Activated CD4-positive, alpha-beta memory T cell treated with anti-CD3 and anti-CD28 coated beads for 36 hours (primary cell): Measurements from ENCODE around the gene RBPJL. TPM values are rescaled to one million over a fixed set of nuclear protein-coding genes. Genes with fewer than 3 reads are reported as not detected.

Source experiments
- CTCF ChIA-PET: fragments of 350-600 bp; sonication (Branson Sonifier 250); formaldehyde crosslinking; loops from one replicate; lab custom pipeline; 2021; ENCODE audit warnings: antibody characterized with exemption, inconsistent platforms; lab: Charles Lee
- POLR2A ChIA-PET: fragments of 350-600 bp; sonication (Branson Sonifier 250); formaldehyde crosslinking; loops from one replicate; lab custom pipeline; 2021; ENCODE audit warnings: antibody characterized with exemption; lab: Charles Lee
- DNase-seq: peaks from one replicate; pipeline ENCODE4 v3.0.0-alpha.2; 2020
- H3K27ac Mint-ChIP-seq: one replicate; pipeline ENCODE4 v1.8.0; 2021; ENCODE audit warnings: mixed read lengths
- H3K27me3 Mint-ChIP-seq: one replicate; pipeline ENCODE4 v1.8.0; 2021; ENCODE audit warnings: mixed read lengths
- H3K36me3 Mint-ChIP-seq: one replicate; pipeline ENCODE4 v1.8.0; 2021; ENCODE audit warnings: mixed read lengths
- H3K4me1 Mint-ChIP-seq: one replicate; pipeline ENCODE4 v1.8.0; 2021; ENCODE audit warnings: low read depth, mixed read lengths
- H3K4me3 Mint-ChIP-seq: one replicate; pipeline ENCODE4 v1.8.0; 2021; ENCODE audit warnings: mild to moderate bottlenecking, mixed read lengths
- H3K9me3 Mint-ChIP-seq: one replicate; pipeline ENCODE4 v1.8.0; 2021; ENCODE audit warnings: mixed read lengths
- intact Hi-C: fragments of 100-400 bp; cut with micrococcal nuclease; formaldehyde crosslinking; loops from one replicate; pipeline ENCODE4 v1.15.1; 2023
- total RNA-seq, 2 experiments: library from RNA; stranded (reverse); gene quantifications; one replicate each; pipeline ENCODE4 v1.2.3, GENCODE V29; 2021

RBPJL gene
- total RNA-seq, 2 experiments from 2014 or later: not detected

- ChIA-PET POLR2A (no interaction called here), CTCF (interaction anchor here (0.6 to 21.4 kb wide), 2 partner anchors 70 to 144 kb away, joined by 3 to 503 read pairs; no protein-coding TSS in a partner anchor)
- Mint-ChIP-seq H3K27ac (peak overlapping the region; percentile 24), H3K4me1 (peaks cover 50% of the 10 kb centered on the region), H3K36me3 (peaks cover 17% of the 10 kb centered on the region), H3K9me3 (no peaks in the 10 kb centered on the region), H3K27me3 (no peaks in the 10 kb centered on the region), H3K4me3 (no peak overlapping the region)
- no peak for DNase-seq
- intact Hi-C loops: no loop called here
Observed at GRCh38 chr20:45366631-45367030, 60.0 kb downstream of the RBPJL start.

GRCh38 chr20:45367126-45367525, 60.5 kb downstream of the RBPJL start:
- no peaks in the 10 kb centered on the region for H3K9me3 Mint-ChIP-seq

More at GRCh38 chr20:45367126-45367525, 60.5 kb downstream of the RBPJL start:
- H3K4me1 Mint-ChIP-seq: peaks cover 52% of the 10 kb centered on the region
- H3K36me3 Mint-ChIP-seq: peaks cover 17% of the 10 kb centered on the region
- intact Hi-C loops: no loop called here
- H3K4me3 Mint-ChIP-seq: no peak overlapping the region
- H3K27me3 Mint-ChIP-seq: no peaks in the 10 kb centered on the region
- no peak overlapping the region for H3K27ac Mint-ChIP-seq
- POLR2A ChIA-PET: no interaction called here
- no peak for DNase-seq
- CTCF ChIA-PET: interaction anchor here (0.6 to 21.4 kb wide), 2 partner anchors 69 to 143 kb away, joined by 3 to 503 read pairs; no protein-coding TSS in a partner anchor

Other genes starting within 250 kb of the RBPJL start
- gene KCNS1, start 205.7 kb upstream of the RBPJL start, total RNA-seq: under 1 TPM; 0.34 to 0.45 TPM
- not detected for gene WFDC5, start 191.7 kb upstream of the RBPJL start, total RNA-seq
- gene WFDC12, start 182.4 kb upstream of the RBPJL start, total RNA-seq: not detected
- gene PI3, start 131.9 kb upstream of the RBPJL start, total RNA-seq: not detected
- not detected for gene SEMG1, start 99.8 kb upstream of the RBPJL start, total RNA-seq
- not detected for gene SEMG2, start 85.5 kb upstream of the RBPJL start, total RNA-seq
- gene SLPI, start 52.3 kb upstream of the RBPJL start, total RNA-seq: not detected
- under 1 TPM; 0.70 to 0.95 TPM for gene MATN4, start 1.5 kb downstream of the RBPJL start, total RNA-seq
- gene SDC4, start 41.6 kb downstream of the RBPJL start, total RNA-seq: 10 to 100 TPM; 67.8 to 69.8 TPM
- gene SYS1, start 56.3 kb downstream of the RBPJL start, total RNA-seq: 10 to 100 TPM; 19.9 to 24.8 TPM
- under 1 TPM; 0.24 to 0.55 TPM for gene TP53TG5, start 71.5 kb downstream of the RBPJL start, total RNA-seq
- gene DBNDD2, start 101.4 kb downstream of the RBPJL start, total RNA-seq: 10 to 100 TPM; 21.6 to 22.6 TPM
- gene PIGT, start 109.3 kb downstream of the RBPJL start, total RNA-seq: 10 to 100 TPM; 41.5 to 44.4 TPM
- gene WFDC2, start 162.9 kb downstream of the RBPJL start, total RNA-seq: under 1 TPM; 0.38 to 0.92 TPM
- not detected for gene SPINT3, start 208.8 kb downstream of the RBPJL start, total RNA-seq
- gene WFDC6, start 232.6 kb downstream of the RBPJL start, total RNA-seq: not detected
- not detected for gene EPPIN, start 240.6 kb downstream of the RBPJL start, total RNA-seq